Stimulated activated CD4-positive, alpha-beta T cell treated with anti-CD3 and anti-CD28 coated beads, Interleukin-4, amount 100 ng/mL, for 4 hours (primary cell): ENCODE measurements around the gene TCP11L1.
A peak's percentile ranks its signal among the peaks of the same experiment; 100 is the strongest.

ENCODE experiments used
- DNase-seq, 2 experiments: peaks; one replicate each; pipeline ENCODE4 v3.0.0-alpha.2; 2020

TCP11L1 gene, protein sequence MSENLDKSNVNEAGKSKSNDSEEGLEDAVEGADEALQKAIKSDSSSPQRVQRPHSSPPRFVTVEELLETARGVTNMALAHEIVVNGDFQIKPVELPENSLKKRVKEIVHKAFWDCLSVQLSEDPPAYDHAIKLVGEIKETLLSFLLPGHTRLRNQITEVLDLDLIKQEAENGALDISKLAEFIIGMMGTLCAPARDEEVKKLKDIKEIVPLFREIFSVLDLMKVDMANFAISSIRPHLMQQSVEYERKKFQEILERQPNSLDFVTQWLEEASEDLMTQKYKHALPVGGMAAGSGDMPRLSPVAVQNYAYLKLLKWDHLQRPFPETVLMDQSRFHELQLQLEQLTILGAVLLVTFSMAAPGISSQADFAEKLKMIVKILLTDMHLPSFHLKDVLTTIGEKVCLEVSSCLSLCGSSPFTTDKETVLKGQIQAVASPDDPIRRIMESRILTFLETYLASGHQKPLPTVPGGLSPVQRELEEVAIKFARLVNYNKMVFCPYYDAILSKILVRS

GRCh38 chr11:33039274-33040032 is at the start of gene TCP11L1:
Gene TCP11L1, plus strand, starts transcription at chr11:33039572. Its CDS starts 4,202 bp downstream, at chr11:33043774.
- peak in 1 of 2 experiments; percentile 75 for DNase-seq

GRCh38 chr11:32990481-32990880 is 48.9 kb upstream of the TCP11L1 start:
- no peak for DNase-seq

DNA sequence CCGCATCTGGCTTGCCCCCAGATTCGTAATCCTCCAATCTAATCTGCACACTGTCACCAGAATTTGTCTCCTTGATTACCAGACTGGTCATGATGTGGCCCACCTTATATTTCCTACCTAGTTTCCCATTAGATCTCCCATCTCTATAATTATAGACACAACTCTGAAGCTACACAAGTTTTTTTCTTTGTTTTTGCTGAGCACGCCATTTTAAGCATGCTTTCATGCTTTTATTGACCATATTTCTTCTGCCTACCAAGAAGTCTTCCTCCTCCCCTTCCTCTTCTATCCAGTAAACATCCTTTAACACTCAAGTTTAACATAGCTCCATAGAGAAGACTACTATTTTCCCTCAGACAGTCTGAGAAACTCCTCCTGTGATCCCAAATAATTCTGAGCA is 47.9 kb upstream of the TCP11L1 start:
- no peak for DNase-seq

GRCh38 chr11:32991898-32992297 is 47.5 kb upstream of the TCP11L1 start:
- no peak for DNase-seq

DNA sequence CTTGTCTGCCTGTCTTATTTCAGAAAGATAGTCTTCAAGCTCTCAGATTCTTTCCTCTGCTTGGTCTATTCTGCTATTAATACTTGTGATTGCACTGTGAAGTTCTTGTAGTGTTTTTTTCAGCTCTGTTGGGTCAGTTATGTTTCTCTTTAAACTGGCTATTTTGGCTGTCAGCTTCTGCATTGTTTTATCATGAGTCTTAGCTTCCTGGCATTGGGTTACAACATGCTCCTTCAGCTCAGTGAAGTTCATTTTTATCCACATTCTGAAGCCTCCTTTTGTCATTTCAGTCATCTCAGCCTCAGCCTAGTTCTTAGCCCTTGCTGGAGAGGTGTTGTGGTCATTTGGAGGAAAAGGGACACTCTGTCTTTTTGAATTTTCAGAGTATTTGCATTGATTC is 39.2 kb upstream of the TCP11L1 start:
- no peak for DNase-seq

DNA sequence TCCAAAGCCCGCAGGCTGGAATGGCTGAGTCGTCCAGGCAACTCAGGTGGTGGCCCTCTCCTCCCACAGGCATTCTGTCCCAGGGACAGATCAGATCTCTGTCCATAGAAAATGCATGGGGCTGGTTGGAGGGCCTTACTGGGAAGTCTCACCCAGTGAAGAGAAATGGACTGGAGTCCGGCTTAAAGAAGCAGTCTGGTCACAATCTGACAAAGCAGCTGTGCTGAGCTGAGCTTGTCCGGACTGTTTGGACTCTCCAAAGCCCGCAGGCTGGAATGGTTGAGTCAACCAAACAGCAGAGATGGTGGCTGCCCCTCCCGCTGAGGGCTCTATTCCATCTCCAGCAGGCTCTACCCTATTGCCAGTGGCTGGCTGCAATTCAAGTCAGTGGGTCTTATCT is 38.1 kb upstream of the TCP11L1 start:
- DNase-seq = no peak

DNA sequence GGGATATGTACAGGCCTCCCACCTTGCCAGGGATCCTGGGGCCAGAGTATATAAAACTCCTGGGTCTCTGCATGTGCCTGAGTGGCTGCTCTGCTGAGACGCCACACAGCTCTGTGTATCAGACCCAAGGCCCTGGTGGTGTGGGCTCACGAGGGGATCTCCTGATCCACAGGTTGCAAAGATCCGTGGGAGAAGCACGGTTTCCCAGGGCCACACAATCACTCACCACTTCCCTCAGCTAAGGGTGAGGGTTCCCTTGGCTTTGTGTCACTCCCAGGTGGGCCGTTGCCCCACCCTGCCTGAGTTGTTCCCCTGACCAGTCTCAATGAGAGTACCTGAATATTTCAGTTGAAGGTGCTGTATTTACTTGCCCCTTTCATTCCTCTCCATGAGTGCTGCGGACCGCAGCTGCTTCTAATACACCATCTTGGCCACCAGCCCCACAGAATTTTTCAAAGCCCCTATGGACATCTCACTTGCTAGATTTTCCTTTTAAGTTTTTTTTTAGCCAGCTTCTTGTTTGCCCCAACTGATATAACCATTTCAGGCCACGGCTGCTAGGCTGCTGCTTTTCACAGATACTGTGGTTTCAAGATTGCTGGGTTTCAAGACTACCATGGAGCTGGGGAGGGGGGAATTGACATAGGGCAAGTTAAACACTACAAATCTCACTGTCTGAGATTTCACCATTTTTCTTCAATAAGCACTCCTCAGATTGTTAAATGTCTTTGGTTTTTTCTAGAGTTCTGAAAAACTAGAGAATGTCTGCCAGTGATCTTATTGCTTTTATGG is 37.4 kb upstream of the TCP11L1 start:
- DNase-seq = no peak

DNA sequence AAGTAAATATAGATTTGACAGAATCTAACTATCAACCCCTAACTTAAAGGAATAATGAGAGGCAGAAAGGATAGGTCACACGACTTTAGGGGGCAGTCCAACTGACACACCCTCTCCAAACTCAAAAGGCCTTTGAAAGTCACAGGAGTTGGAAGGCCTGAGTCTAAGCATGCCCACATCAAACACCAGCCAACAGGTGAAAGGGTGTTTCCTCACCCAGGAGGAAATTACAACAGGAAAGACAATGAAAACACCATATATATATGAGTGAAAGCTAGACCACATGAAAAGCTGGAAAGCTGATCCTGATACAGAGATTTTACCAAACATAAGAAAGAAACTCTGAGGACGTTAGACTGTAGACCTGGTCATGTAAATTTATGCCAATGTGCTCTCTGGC is 34.2 kb upstream of the TCP11L1 start:
- DNase-seq = peak in 1 of 2 experiments; percentile 12

- DNase-seq = no peak
Measured at GRCh38 chr11:33006010-33006409, 33.4 kb upstream of the TCP11L1 start.

GRCh38 chr11:33013755-33014154 is 25.6 kb upstream of the TCP11L1 start:
- DNase-seq = no peak

- peak; percentile 78 to 79 for DNase-seq
Measured at GRCh38 chr11:33015621-33016551, 23.5 kb upstream of the TCP11L1 start, which contains the start of gene DEPDC7. Gene DEPDC7, plus strand, starts transcription at chr11:33015878. Its CDS starts 78 bp downstream, at chr11:33015956.

DNA sequence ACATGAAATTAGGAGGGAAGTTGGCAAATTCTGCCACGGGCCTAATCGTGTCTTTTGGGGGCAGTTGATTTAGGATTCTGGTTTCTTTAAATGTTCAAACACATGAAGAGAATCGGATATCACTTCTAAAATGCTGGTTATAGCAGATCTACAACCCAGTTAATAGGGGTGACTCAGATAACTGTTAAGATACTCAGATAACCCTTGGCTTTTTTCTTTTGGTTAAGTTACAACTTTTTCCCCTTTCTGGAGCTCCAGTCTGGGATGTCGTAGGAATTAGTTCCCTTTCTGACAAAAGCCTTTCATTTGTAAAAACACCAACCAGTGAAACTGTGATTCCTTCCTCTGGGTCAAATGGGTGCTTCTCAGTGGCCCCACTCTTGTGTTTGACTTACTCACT is 22.7 kb upstream of the TCP11L1 start:
- no peak for DNase-seq

- no peak for DNase-seq
Measured at GRCh38 chr11:33017478-33017877, 21.9 kb upstream of the TCP11L1 start.

- DNase-seq = no peak
Measured at GRCh38 chr11:33017965-33018364, 21.4 kb upstream of the TCP11L1 start.

DNA sequence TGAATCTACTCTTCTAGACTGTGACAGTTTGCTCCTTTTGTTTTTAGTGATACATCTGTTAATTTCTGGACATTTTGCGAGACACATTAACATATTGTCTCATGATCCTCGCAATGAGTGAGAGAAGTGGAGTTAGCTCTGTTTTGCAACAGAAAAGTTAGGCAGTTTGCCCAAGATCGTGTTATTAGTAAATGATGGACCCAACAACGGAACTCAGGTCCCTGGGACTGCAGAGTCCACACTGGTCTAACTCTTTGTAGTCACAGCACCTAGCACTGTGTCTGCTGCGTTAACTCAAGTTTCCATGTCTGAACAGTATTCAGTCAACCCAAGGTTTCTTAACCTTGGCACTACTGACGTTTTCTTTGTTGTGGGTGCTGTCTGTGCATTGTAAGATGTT is 20.5 kb upstream of the TCP11L1 start:
- no peak for DNase-seq

- no peak for DNase-seq
Measured at GRCh38 chr11:33021501-33021900, 17.9 kb upstream of the TCP11L1 start.

GRCh38 chr11:33021937-33022336 is 17.4 kb upstream of the TCP11L1 start:
- no peak for DNase-seq

GRCh38 chr11:33025339-33025722 is 14.0 kb upstream of the TCP11L1 start:
- DNase-seq = no peak

DNA sequence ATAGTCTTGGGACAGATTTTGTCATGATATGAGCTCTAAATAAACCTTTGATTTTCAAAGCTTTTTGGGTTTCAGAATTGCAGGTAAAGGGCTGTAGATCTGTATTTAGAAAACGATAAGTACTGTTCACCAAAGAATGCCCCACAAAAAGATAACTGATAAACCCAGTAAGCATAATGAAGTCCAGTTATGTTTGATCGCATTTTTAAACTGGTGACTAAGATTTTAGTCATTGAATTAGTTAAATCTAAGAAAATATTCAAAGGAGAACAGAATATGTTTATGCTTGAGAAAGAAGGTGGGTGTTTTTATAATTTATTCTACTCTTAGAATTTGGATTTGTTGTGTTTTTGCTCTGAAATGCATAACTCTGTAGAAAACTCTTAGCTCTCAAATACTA is 12.1 kb upstream of the TCP11L1 start:
- DNase-seq = no peak

DNA sequence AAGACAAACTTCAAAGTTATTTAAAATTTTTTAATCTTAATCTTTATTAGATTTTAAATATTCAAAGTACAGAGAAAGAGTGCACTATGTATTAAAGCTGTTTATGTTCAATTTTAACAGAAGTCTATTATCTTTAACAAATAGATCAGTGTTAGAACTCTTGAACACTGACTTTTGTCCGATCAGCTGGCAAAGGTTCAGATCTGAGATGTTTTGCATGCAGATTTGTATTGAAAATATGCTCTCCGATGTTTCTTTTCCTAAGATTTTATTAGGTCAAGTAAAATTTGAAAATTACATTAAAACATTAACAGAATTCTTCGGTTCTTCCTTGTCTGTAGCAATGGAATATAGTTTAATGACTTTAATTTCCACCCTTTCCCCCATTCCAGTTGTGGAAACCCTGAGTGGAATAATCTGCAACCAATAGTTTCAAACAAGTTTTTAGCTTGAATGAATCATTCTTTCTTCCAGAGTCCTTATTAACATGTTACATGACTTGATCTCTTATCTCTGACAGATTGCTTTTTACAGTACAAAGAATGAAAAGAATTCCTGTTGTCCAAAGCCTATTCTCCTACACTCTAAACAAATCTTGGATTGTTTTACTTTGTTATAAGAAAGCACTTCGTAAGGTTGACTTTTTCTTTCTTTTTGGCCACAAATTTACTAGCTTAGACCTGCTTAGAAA is 11.4 kb upstream of the TCP11L1 start:
- no peak for DNase-seq

DNA sequence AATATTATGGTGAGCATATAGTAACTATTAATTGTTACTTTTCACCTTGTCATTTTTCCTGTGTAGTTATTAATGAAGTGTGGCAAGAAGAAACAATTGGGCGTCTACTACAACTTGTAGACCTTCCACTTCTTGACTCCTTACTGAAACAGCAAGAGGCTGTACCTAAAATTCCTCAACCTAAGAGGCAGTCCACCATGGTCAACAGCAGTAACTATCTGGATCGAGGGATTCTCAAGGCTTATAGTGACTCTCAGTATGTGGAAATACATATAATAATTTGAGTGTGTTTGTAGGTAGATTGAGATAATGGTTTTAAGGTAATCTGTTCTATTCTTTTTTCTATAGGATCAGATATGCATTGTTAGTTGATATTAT is 10.8 kb upstream of the TCP11L1 start:
- no peak for DNase-seq
